Stimulated activated CD8-positive, alpha-beta memory T cell treated with anti-CD3 and anti-CD28 coated beads, Interleukin-15, amount 100 ng/mL, for 4 hours (primary cell): ENCODE data around the gene ACAP2.
"Not testable (repeated sequence)": the region's sequence is repeated elsewhere in the genome, so short reads cannot be mapped to it uniquely, and the experiment has no call there.

Source experiments
- DNase-seq, 2 donors: peaks; one replicate each; pipeline ENCODE4 v3.0.0-alpha.2; 2020; ENCODE audit warnings: low read depth in 2 of 2

ACAP2 gene

DNA sequence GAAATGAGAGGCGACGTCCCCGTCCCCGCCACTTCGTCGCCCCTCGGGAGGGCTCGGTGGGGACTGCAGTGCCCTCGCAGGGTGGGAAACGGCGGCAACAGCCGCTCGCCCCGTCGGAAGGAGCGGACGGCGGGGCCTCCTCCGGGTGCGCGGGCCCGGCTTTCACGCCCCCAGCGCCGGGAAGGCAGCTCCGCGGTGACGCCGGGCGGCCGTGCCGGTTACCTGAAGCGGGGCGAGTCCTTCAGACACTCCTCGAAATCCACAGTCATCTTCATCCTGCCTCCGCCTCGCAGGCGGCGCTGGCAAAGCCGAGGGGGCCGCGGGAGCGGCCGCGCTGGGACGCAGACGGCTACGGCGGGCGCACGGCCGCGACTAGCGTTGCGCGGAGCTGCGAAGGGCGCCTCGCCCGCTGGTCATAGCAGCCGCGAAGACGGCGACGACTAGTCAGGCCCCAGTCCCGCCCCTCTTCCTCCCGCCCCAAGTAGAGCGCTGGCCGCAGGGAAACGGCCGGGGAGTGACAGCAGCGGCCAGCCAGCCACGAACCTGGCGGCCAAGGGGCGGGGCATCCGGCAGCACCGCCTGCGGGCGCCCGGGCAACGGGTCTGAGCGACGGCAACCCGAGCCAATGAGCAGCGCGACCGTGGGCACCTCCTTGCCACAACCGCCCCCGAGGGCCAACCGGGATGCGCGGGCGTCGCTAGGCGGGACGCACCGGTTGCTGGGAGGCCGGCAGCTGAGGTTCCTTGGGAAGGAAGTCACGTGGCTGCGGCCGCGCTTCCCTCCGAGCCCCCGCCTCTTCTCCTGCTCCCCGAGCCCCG lies at the start of gene ACAP2:
ACAP2 (minus strand) TSS at position 448 of the 818 bp plus-strand sequence; CDS start at position 275, 173 bp downstream.
- peak; percentile 98 to 99 for DNase-seq

DNA sequence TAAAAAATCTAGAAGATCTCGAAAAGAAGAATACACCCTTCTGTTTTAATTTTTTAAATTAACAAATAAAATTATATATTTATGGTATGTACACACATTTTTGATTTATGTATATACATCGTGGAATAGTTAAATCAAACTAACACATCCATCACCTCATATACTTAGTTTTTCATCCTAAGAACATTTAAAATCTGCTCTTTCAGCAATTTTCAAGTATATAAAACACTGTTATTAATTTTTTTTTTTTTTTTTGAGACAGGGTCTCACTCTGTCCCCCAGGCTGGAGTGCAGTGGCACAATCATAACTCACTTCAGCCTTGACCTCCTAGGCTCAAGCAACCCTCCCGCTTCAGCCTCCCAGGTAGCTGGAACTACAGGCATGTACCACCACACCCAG lies 32.8 kb upstream of the ACAP2 start:
- DNase-seq, result no peak

DNA sequence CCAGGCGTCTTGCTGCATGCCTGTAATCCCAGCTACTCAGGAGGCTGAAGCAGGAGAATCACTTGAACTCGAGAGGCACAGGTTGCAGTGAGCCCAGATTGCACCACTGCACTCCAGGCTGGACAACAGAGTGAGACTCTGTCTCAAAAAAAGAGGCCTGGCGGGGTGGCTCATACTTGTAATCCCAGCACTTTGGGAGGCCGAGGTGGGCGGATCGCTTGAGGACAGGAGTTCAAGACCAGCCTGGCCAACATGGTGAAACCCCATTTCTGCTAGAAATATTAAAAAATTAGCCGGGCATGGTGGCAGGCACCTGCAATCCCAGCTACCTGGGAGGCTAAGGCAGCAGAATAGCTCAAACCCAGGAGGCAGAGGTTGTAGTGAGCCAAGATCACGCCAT lies 32.3 kb upstream of the ACAP2 start:
- not testable (repeated sequence) for DNase-seq

GRCh38 chr3:195468841-195469240 lies 26.0 kb upstream of the ACAP2 start:
- no peak for DNase-seq

DNA sequence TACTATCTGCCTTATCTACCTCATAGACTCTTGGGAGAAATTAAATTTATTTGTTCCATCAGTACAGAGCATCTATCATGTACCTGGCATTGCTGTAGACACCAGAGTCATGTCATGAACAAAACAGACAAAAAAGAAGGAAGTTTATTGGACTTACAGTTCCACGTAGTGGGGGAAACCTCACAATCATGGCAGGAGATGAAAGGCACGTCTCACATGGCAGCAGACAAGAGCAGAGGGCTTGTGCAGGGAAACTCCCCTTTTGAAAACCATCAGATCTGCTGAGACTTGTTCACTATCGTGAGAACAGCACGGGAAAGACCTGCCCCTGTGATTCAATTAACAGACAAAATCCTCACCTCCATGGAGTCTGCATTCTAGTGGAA lies 25.6 kb upstream of the ACAP2 start:
- DNase-seq, result no peak

DNA sequence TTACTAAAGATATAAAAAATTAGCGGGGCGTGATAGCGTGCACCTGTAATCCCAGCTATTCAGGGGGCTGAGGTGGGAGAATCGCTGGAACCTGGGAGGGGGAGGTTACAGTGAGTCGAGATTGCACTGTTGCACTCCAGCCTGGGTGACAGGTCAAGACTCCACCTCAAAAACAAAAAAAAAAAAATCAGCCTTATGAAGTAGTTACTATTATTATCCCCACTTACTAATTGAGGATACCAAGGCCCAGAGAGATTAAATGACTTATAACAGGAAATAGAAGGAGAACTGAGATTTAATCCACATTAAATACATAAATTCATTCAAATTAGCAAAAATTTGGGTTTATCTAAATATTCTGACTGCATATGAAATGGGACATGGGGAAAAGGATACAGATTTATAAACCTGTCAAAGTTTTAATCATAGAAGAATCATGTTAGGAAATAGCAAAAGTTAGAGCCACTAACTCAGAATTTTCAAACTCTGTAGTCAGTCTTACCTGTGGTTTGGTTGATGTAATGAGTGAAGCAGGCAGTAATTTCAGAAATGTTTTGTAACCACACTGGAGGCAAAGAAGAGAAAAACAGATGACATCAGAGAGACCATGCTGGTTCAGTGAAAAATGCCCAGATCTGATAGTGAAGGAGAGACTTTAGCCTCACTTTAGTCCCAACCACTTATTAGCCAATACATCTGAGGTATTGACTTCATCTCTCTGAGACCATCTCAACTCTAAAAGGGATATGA lies 25.0 kb upstream of the ACAP2 start:
- DNase-seq, result no peak

DNA sequence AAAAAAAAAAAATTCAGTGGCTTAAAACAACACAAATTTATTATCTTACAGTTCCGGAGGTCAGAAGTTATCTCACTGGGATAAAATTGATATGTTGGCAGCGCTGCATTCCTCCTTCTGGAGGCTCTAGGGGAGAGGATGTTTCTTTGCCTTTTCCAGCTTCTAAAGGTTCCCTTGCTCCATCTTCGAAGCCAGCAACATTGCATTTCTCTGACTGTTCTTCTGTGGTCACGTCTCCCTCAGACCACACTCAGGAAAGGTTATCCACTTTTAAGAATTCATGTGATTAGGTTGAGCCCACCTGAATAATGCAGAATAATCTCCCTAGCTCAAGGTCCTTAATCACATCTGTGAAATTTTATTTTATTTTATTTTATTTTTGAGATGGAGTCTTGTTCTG lies 23.4 kb upstream of the ACAP2 start:
- DNase-seq, result no peak

DNA sequence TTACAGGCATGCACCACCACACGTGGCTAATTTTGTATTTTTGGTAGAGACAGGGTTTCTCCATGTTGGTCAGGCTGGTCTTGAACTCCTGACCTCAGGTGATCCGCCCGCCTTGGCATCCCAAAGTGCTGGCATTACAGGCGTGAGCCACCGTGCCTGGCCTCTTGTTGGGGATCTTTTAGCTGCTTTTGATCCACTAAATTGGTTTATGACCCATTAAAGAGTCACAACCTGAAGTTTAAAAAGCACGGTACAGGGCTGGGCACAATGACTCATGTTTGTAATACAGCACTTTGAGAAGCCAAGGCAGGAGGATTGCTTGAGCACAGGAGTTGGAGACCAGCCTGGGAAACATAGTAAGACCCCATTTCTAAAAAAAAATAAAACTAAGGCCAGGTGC lies 20.1 kb upstream of the ACAP2 start:
- DNase-seq, result not testable (repeated sequence)

DNA sequence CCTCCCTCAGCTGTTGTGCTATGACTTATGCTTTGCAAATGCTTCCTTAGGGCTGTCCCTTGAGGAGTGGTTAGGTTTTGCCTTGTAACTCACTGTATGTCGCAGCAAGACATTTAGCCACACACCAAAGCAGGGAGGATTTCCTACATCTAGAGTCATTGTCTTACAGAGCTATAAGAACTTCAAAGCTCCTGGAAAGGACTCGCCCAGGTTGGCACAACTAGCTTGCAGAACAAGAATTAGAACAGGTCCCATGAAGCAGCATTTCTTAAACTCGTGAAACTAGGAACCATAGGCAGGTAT lies 19.4 kb upstream of the ACAP2 start:
- DNase-seq, result no peak

DNA sequence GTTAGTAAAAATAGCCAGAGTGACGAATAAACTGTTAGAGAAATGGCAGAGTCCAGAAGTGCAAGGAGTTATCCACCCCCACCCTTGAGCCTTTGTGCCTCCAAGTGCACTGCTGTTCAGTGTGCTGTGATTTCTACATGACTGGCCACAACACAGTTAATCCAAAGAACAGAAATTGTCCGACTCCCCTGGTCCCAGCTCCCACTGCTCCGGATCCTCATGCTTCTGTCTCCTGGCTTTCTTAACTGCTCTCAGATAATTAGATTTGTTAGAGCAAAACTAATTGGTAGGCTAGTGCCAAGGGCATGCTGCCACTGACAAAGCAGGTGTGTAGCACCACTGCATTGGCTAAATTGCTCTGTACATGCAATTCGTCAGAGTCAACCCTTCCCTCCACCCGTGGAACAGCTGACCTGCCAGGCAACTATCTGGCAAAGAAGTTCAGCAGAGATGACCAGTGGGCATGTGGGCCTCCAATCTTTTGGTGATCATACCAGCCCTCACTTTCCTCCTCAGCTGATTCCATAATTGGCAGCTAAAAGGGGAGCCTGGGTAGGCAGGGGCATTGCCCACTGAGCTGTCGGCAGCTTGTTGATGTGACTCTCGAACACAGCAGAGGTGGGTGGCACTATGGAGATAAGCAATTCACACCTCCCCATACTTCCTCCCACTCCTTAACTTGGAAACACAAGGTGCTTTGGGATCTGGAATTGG lies 18.9 kb upstream of the ACAP2 start:
- no peak for DNase-seq

- no peak for DNase-seq
Measured at GRCh38 chr3:195460091-195460713, 17.4 kb upstream of the ACAP2 start.

DNA sequence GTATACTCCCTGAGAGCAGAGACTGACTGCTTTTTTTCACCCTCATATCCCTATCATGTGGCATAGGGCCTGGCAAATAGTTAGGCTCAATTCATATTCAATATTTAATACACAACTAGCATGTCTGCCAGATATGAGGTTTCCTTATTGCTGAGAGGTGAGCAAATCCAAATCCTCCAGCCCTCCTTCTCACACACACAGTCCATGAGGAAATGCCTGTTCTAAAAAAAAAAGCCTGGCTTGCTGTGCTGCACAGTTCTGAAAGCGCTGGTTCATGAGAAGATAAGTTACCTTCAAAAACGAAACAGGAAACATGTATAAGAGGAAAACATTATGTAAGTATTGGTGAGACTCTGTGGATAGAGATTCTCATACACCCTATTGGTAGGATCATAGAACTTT lies 15.5 kb upstream of the ACAP2 start:
- no peak for DNase-seq

DNA sequence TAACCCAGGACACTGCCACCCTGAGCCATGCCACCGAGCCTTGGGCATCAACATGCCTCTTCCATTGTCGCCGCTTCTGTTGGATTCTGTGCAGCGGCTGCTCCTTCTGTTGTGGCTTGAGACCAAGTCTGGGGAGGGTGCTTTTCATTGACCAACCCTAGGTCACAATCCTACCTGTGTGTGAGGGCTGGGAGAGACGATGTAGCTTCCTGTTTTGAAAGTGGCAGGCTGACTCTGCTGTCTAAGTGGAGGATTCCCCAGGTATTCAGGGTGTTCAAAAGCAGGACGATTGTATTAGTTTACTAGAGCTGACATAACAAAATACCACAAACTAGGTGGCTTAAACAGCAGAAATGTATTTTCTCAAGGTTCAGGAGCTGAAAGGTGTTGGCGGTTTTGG lies 13.0 kb upstream of the ACAP2 start:
- DNase-seq, result no peak

DNA sequence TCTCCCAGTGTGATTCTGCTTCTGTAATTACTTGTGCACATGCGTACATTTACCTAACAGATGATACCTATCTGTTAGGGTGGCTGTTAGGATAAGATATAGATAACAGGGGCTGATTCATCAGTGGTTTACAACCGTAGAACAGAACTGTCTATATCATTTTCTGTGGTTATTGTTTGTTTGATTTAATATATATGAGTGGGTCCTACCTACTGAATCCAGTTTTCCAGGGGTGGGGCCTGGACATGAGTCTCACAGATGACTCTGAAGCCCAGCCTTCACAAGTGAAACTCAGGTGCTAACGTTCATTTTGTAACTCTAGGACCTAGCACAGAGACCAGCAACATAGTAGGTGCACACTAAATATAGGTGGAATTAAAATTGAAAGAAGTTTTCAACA lies 10.4 kb upstream of the ACAP2 start:
- peak in 1 of 2 donors; percentile 9 for DNase-seq

- no peak for DNase-seq
Measured at GRCh38 chr3:195451373-195452015, 8.7 kb upstream of the ACAP2 start.

DNA sequence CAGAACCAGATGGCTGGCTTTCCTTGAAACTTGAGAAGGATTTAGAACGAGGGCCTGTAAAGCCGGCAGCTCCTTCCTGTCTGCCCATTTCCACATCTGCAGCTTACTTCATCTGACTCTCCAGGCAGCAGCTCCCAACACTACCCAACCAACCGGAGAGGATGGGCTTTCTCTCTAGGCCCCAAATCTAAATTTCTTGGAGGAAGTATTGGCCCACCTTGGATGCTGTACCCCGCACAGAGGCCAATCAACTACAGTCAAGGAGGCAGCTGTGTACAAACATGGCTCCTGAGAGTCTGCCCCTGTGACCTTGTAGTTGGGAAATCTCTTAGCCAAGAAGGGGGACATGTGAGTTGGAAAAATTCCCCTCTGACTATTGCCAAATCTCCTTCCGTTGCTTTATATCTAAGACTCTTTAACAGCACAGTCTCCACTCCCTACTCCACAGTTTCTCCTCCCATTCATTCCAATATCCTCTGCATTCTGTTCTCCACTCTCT lies 8.0 kb upstream of the ACAP2 start:
- no peak for DNase-seq

- no peak for DNase-seq
Measured at GRCh38 chr3:195448205-195448875, 5.5 kb upstream of the ACAP2 start.

DNA sequence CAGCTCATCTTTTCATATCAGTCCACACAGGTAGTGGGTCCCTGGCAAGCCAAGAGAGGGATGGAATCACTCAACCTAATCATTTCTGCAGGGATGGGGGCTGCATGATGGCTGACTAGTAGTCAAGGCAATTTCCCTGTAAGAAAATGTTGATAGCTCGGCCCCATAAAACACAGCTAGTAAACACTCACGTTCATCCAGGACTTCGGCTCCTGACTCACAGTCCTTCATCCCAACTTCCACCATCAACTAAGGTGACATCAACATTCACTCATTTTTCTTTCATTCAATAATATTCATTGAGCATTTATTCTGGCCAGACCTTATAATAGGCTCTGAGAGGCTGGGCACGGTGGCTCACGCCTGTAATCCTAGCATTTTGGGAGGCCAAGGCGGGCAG lies 4.4 kb upstream of the ACAP2 start:
- DNase-seq, result no peak

DNA sequence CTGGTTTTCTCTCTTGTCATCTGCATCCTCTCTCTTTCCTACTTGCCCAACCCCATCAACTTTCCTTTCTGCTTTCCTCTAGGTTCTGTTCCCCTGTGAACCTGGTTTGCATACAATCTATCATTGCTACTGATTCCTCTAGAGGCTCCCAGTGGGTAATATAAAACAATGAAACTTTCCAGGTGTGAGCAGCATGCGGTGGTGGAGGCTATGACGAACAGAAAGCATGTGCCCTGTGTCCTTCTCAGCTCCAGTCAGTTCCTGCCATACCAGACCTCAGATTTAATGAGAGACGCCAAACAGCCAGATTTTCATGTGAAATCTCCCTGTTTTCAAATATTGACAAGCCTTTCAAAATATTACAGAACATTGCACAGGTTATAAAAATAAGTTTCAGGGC lies 3.5 kb upstream of the ACAP2 start:
- no peak for DNase-seq

DNA sequence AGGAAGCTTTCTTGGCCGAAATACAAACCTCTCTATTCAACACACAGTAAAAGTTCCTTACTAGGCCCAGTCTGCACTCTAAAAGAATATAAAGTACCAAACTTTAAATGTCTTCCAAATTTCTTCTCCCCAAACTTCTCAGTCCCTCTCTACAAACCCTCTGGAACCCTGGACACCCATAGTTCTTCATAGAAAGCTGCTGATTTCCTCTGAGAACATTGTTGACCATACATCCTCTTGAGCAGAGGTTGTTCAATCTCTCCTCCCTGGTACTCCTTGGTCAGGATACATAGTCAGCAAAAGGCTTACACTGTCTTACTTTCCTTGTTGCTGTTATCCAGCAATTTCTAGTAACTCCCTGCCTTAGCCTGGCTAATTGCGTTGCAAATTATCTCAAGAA lies 3.1 kb upstream of the ACAP2 start:
- no peak for DNase-seq

GRCh38 chr3:195443391-195443989 lies 670 bp upstream of the ACAP2 start:
- no peak for DNase-seq
